RPMI7951 (cell line): ENCODE measurements around the gene FBXO2. TPM values are rescaled to one million over a fixed set of nuclear protein-coding genes. Genes with fewer than 3 reads are reported as not detected.

Source experiments
- DNase-seq: peaks from one replicate; pipeline ENCODE4 v3.0.0-alpha.2; 2012; ENCODE audit warnings: low read depth
- total RNA-seq: library from RNA; depleted of rRNA; stranded (reverse); fragments of >200 nt; shearing (Covaris generic); gene quantifications from 2 replicates; pipeline ENCODE4 v1.2.3, GENCODE V29; 2014

FBXO2 gene
- total RNA-seq, 1 experiment from 2014 or later: 0.36 TPM

DNA sequence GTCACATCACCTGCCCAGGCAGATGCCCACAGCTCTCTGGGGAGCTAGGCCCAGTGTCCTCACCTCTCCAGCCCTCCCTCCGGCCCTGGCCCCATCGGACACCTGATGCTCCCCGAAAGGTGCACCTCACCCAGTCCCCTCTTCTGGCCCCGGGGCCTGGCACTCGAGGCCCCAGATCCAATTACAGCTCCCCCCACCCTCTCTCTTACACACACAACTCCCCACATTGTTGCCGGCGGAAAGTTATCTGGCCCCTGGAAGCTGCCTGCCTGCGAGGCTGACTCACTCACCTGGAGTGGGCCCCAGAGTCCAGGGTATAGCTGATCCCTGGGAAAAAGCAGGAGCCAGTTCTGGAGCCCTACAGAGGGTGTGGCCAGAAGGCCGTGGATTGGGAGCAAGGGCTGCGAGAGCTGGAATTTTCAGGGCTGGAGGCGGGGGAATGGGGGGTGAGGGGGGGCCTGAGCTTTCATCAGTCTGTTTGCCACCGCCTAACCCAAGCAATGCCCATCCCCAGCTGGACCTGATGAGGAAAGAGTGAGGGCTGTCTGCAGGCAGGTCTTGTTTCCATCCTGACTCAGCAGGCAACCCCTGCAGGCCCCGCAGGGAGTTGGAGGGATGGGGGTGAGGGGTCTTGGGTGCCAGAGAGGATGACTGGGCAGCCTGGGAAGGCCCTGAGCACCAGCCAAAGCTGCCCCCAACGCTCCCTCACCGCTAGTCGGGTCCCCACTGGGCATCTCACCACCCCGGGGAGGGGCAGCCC, 948 bp downstream of the FBXO2 start:
- DNase-seq: no peak

DNA sequence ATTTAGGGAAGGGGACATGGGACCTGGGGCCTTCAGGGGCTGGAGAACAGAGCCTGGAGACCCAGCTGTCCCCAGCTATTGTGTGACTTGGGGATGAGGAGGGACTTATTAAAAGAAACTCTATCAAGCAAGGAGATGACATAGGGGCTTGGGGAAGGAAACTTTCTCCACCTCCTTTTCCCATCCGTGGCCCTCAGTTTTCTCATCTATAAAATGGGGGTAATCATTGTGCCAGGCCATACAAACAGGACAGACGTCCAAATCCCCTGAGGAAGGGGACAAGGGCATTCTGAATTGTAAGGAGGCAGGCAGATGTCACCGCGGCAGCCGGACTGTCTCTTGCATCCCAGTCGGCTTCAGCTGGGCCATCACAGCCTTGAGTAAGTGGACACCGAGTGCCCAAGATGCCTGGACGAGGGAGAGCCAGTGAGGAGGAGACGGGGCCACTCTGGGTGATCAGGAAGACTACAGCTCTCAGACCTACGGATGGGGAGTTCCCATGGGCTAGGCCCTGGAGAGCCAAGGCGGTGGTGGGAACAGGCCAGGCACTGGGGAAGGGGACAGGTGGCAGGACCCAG, 1.9 kb downstream of the FBXO2 start:
- DNase-seq: no peak

DNA sequence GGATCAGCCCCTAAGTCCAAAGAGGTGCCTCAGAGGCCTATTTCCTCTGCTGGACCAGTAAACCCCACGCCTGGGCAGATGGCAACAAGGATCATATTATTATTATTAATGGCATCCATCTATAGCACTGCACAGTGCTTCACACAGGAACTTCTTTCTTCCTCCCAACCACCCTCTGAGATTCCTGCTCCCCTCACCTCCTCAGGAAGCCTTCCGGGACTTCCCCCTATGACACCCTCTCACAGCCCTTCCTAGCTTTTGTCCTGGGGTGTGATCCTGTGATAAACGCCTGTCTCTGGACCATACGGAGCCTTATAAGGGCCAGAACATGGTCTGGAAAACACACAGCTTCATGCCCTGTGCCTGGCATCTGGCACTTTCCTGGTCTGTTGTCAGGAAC, 3.2 kb downstream of the FBXO2 start:
- no peak for DNase-seq

DNA sequence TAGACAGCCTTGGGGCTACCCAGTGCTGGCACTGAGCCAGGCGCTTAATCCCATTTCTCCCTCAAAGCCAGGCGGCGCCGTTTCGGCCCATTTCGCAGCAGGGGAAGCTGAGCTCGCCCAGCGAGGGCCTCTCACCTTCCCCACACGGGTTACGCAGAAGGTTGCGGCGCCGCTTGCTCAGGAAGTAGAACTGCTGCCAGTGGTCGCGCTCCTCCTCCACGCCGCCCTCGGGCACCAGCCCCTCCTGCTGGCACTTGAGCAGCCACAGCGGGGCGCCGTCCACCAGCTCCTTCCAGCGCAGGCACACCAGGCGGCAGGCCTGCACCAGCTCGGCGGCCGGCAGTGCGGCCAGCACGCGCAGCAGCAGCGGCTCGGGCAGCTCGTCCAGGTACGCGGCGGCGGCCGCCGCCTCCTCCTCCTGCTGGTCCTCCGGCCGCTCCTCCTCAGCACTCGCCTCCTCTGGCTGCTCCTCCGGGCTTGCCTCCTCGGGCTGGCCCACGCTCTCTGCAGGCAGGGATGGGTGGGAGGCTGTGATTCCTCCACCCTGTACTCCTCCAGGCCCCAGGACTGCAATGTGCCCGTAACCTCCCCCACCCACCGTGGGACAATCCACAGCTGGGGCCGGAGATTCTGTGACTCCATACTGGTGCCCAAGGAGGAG, 3.8 kb downstream of the FBXO2 start:
- peak; percentile 44 for DNase-seq

DNA sequence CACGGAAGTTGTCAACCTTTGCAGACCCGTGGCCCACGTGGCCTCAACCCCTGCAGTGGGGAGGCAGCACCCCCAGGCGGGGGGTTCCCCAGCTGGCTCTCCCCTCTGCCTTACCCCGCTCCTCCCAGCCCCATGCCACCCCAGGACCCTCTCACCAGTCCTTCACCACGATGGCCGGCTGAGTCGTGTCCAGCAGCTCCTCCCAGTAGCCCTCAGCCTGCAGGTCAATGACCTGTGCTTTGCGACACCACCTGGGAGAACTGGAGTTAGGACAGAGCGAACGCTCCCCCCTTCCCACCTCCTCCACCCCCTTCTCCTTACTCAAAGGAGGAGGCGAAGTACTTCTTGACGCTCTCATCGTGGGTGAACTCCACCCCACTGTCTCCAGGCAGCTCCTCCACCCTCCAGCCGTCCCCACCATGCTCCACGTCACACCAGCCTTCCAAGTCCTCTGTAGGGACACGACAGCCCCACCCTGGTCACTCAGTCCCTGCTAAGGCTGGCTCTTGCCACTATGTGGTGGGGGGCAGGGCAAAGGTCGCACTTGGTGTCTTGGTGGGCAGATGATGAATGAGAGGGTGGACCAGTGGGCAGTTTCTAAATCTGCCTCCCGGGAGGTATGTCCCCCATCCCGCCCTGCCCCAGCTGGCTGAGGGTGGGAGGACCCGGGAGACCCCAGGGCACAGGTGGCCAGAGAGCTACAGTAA, 4.5 kb downstream of the FBXO2 start:
- no peak for DNase-seq

DNA sequence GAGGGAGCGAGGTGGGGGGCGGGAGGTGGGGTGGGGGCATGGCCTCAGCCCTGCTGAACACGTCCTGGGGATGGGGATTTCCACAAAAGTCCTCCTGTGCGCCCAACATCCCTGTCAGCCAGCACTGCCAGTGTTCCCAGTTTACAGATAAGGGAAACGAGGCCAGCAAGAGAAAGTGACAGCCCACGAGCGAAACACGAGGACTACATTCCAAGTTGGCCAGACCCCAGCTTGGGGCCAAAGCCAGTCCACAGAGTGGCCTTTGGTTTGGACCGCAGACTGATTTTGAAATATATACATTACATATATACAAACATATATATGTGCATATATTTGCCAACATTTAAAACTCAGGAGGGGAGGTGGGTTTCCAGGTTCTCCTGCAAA, 5.0 kb downstream of the FBXO2 start:
- no peak for DNase-seq

DNA sequence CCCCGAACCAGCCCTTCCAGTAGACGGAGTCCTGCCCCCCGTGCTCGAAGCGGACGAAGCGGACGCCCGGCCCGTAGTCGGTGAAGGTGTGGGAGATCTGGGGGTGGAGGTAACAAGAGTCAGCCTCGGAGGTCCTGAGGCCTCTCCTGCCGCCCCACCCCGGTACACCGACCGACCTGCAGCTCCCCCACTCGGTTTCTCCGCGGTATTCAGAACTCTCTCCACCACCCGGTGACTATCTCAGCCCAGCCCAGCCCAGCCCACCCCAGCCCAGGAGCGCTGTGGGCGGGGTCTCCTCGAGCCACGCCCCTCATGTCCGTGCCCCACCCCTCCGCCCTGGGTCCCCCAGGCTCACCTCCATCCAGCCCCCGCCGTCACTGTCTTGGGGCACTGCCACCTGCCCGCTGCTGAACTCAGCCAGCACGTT, 5.5 kb downstream of the FBXO2 start:
- DNase-seq: no peak

DNA sequence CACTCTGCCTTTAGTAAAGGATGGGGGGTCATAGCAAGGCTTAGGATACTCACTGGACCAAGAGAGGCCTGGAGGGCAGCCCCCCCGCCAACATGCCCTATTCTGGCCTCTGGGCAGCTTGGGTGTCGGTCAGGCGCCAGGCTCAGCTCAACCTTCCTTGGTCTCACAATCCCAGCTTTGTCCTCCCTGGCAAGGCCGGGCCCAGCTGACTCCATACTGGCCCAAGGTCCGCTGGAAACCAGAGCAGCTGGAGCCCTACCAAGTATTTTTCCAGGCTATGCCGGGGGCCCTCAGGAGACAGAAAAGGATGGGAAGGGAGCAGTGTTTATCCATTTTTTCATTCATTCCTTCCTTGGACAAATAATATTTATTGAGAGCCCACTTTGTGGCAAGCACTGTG, 6.2 kb downstream of the FBXO2 start:
- no peak for DNase-seq

DNA sequence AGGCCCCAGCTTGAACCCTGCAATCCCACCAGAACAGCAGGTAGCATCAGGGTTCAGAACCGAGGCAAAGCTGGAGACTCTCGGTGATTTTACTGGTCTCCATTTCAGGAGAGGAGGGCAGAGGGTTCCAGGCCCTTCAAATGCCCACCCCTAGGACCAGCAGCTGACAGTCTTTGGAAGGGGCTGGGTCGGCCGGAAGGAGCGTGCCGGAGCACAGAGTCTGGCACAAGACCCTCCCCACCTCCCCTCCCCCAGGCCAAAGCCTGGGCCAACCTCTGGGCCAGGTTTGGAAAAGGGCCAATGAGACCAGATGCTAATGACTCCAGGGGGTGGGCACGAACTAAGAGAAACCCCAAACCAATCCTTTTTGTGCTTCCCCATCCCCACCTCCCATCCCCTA, 6.9 kb downstream of the FBXO2 start:
- no peak for DNase-seq

DNA sequence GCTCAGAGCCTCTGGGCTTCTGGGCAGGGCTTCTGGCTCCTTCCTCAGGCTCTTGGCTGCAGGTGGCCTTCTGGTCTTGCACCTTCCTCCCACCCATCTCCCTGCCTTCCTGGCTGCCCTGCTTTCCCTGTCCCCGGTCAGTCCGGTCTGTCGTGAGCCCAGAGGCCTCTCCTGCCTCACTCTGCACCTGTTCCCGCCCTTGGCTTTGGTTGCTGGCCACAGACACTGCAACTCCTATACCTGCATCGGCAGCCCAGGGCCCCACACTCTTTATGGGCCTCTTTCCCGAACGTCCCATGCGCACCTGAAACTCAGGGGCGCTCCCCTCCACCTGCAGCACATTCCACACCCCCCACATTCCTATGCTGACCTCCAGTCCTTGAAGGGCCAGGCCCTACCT, 7.9 kb downstream of the FBXO2 start:
- DNase-seq: no peak

DNA sequence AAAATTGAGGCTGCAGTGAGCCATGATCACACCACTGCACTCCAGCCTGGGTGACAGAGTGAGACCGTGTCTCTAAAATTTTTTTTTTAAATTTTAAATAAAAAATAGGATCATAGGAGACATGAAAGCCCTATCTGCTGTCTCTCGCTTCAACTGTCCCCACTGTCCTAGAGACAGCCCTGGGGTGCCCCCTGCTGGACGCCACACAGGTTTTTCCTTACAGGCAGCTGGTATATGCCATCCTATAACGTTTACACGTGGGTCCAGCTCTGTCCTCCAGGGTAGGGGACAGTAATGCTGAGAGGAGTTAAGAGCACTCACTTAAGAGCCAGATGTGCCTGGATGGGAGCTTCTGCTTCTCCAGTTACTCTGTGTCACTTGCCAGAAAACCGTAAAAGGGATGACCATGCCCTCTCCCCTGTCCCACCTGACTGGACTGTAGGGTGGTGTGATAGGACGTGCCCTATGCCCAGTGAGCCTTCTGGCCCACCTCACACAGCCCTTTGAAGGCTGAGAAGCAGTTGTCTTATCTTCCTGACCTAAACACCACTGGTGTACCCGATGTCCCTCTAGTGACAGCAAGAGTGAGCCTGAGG, 8.5 kb downstream of the FBXO2 start:
- peak; percentile 66 for DNase-seq

DNA sequence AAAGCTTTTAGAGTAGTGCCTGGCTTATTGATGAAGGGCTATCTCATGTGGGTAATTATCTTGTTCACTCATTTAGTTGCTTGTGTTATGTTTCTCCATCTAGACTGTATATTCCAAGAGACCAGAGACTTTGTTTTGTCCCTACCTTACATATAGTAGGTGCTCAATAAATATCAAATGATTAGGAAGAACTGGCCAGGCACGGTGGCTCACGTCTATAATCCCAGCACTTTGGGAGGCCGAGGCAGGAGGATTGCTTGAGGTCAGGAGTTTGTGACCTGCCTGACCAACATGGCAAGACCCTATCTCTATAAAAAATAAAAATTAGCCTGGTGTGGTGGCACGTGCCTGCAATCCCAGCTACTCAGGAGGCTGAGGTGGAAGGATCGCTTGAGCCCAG, 9.0 kb downstream of the FBXO2 start:
- no peak for DNase-seq

DNA sequence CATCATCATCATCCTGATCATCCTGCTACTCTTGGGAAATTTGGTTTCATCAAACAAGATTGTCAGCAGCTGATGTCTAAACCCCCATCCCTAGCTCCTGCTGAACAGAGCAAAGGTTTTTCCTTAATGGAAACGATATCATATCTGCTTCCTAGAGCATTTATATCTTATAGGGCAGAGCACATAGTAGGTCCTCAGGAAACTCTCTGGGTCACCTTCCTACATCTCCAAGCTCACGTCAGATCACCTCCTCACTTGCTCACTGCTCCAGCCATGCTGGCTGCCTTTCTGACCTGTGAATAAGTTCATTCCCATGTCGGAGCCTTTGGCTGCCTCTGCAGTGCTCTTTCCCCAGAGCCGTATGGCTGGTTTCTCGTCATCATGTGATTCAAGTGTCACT, 10.4 kb downstream of the FBXO2 start:
- DNase-seq: no peak

DNA sequence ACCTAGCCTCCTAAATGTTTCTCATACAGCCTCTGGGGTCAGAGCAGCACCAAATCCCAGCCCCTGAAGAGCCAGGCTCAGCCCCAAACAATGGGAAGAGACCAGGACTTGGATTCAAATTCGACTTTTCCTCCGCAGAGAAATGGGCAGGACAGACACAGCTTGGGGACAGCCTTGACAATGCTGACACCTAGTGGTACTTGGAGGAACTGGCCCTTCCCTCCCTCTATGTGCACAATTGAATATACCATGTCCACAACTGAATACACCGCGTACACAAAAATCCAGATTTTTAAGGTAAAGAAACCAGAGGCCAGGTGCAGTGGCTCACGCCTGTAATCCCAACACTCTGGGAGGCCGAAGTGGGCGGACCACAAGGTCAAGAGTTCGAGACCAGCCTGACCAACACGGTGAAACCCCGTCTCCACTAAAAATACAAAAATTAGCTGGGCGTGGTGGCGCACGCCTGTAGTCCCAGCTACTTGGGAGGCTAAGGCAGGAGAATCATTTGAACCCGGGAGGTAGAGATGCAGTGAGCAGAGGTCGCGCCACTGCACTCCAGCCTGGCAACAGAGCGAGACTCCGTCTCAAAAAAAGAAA, 11.7 kb downstream of the FBXO2 start:
- peak; percentile 58 for DNase-seq

DNA sequence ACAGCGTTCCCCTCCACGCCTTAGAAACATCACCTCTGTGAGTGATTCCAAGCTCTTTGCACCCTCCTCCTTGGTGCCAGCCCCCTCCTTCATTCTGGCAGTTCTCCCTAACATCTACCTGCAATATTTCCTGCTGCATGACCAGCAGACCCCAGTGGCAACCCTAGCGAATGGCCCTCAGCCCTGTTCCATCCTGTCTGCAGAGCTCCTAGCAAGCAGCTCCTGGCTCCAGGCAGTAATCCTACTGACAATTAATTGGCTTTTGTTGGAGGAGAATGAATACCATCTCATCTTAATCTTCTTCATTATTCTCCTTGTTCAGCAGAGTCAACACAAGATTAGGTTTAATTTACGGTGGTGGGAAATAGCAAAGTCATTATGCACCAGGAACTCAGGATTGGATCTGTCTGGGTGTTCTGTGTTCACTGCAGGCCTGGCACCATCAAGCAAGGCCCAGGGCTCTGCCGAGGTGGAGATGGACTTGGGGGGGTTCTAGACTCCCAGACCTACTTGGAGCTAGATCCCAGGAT, 12.4 kb downstream of the FBXO2 start:
- no peak for DNase-seq

DNA sequence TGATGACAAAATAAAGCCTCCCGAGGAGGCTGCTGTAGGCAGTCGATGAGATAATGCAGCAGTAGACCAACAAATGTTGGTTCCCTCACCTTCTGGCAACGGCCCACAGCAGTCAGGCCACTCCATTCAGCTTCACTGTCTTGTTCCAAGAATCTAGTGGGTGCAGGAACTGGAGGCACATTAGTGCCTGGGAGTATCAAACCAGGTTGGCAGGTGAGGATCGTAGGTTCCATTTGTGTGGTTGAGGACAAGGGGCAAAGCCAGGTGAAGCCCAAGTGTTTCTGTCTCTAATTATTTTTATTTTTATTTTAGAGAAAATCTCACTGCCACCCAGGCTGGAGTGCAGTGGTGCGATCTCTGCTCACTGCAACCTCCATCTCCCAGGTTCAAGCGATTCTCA, 13.3 kb downstream of the FBXO2 start:
- no peak for DNase-seq

DNA sequence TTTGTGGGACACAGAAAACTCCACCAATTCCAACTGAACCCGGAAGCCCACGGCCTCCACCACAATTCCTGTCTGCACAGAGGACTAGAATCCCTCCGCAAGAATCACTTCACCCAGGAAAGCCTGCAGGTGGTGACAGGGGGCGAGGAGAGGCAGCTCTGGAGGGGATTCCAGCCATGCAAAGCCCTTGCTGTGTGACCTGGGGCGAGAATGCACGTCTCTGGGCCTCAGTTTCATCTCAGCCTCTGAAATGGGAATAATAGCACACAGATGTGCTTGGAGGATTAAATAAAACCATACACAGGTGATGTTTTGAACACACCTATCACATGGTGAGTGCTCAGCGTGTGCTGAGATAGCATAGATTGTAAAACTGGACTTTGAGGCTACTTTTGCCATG, 14.1 kb downstream of the FBXO2 start:
- DNase-seq: no peak

DNA sequence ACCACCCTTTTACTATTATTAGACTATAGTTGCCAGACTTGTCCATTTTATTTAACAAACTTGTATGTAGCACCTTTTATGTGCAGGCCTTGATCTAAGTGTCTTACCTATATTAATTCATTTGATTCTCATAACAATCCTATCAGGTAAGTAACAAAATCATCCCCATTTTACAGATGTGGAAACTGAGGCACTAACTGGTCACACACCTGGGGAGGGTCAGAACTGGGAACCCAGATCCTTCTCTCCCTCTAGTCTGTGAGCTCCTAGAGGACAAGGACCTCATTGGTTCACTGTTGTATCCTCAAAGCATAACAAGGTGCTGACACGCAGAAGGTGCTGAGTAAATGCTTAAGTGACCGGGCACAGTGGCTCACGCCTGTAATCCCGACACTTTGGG, 14.9 kb downstream of the FBXO2 start:
- DNase-seq: no peak

DNA sequence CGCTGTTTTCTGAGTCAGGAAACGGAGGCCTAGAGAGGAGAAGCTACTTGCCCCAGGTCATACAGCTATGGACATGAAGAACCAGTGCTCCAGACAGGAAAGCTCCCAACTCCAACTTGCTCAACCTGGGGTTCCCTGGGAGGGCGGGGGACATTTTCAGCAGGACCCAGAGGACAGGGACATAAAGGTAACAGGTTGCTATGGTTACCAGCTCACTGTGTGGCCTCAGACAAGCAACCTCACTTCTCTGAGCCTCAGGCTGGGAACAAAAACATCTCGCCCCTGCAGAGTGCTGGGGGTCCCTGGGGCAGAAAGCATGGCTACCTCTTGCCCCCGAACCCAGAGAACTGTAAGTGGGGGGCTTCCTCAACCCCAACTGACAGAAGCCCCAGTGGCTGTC, 16.1 kb downstream of the FBXO2 start:
- no peak for DNase-seq

DNA sequence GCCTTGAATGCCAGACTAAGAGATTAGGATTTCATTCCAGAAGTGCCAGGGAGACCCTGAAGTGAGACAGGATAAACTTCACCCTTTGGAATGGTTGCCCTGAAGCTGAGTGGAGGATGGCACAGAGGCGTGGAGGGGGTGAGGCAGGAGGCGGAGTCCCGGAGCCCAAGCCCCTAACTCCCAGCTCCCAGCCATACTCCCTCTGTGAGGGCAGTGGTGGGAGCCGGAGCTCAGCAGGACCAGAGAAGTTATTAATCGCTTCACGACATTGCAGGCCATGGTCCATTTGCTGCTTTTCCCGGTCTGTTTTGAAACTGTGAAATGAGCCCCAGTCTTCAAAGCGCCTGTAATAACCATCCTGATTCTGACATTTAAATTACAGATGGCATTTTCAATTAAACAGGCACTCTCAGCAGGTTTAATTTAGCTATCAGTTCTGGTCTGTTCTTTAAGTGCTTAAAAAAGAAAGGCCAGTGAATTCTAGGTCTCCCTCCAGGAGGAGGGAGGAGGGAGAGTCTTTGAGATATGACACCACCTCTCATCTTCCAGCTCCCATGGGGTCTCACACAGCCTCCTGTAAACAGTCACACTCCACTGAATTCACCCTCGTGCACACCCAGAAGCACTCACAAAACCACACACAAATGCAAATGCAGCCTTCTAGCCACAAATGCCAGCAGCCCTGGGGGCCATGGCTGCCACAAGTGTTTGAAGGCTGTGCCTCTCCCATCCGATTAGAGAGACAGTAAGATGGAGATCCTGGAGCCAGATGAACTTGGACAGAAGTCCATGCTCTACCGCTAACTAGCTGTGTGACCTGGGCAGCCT, 19.6 kb downstream of the FBXO2 start:
- no peak for DNase-seq
